ENCODE measurements around the gene SLC2A8.

SLC2A8 gene

DNA sequence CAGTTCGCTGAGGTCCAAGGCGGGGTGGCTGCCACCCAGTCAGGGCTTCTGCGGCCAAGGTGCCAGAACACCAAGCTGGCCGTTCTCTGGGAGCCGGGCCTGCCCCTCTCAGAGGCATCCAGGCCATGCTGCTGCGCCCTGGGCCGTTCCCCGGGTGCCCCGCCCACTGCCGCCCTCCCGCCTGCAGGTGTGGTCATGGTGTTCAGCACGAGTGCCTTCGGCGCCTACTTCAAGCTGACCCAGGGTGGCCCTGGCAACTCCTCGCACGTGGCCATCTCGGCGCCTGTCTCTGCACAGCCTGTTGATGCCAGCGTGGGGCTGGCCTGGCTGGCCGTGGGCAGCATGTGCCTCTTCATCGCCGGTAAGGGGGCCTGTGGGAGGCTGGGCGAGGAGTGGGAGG lies 7.7 kb downstream of the SLC2A8 start:
- no peak for DNase-seq

DNA sequence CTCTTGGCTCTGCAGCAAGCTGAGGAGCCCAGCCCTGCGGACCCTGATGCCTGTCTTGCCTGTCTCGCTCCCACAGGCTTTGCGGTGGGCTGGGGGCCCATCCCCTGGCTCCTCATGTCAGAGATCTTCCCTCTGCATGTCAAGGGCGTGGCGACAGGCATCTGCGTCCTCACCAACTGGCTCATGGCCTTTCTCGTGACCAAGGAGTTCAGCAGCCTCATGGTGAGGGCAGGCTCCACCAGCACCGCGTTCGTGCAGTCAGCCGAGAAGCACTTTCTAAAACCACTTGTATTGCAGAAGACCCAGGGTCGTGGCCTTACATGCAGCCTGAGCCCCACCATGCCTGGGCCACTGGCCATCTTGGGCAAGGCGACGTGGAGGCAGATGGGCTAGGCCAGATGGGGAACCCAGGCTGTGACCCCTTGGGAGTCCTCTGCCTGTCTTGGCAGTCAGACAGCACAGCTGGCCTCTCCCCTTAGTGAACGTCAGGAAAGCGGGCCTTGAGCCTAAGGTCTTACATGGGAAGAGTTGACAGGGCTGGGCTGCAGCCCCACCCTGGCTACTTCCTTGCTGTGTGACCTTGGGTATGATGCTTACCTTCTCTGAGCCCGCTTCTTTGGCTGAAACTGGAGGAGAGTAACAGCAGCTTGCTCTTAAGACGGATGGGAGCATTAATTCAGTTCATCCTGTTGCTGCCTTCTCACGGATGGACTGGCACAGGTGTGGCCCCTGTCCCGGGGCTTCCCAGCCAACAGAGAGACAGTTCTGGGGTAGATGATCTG lies 8.6 kb downstream of the SLC2A8 start:
- DNase-seq: no peak

DNA sequence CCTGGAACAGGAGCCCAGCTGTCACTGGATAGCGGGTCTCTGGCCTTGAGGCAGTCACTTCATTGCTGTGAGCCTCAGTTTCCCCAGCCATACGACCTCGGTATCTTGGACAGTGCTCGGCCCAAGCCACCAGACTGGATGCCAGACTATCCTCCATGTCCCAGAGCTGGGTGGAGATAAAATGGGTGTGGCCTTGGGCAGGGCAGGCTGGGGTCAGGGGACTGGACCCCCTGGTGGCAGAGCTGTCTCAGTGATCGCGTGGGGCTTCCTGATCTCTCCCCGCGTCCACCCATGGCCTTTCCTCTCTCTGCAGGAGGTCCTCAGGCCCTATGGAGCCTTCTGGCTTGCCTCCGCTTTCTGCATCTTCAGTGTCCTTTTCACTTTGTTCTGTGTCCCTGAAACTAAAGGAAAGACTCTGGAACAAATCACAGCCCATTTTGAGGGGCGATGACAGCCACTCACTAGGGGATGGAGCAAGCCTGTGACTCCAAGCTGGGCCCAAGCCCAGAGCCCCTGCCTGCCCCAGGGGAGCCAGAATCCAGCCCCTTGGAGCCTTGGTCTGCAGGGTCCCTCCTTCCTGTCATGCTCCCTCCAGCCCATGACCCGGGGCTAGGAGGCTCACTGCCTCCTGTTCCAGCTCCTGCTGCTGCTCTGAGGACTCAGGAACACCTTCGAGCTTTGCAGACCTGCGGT lies 10.0 kb downstream of the SLC2A8 start:
- no peak for DNase-seq

DNA sequence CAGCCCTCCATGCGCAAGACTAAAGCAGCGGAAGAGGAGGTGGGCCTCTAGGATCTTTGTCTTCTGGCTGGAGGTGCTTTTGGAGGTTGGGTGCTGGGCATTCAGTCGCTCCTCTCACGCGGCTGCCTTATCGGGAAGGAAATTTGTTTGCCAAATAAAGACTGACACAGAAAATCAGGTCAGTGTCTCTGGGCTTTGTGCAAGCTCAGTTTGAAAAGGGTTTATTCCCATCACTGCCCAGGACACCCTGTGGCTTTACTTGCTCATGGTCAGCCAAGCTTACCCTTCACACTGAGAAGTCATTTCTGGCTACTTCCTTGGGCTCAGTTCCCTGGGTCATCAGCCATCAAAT lies 10.5 kb downstream of the SLC2A8 start:
- DNase-seq: no peak

DNA sequence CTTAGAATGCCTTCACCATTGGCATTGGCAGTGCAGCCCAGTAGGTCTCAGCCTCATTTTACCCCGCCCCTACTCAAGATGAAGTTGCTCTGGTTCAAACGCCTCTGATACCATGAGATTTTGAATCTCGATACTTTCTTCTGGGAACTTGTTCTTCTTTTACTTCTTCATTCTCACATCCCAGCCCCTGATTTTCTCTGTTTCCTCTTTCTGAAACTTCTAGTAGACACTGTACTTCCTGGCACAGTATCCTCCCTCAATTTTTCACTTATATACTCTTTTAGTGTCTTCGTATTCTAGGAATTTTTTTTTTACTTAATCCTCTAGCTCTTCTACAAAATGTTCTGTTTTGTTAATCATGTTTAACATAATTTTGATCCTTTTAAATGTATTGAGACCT lies 14.2 kb downstream of the SLC2A8 start:
- DNase-seq: no peak

DNA sequence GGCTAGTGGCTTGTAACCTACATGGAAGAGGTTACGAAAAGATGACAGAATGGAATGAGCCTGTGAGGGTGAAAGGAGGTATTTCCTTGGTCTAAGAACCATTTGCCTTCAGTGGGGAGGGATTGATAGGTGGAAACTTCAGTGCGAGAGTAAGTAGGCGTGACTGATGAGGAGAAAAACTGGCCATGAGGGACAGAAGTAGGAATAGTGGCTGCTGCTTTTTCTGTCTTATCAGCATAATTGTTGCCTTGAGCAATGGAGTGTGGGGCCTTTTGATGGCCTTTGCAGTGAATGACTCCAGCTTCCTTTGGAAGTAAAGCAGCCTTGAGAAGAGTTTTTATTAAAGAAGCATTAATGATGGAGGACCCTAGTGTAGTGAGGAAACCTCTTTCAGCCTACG lies 18.2 kb downstream of the SLC2A8 start:
- DNase-seq: no peak

DNA sequence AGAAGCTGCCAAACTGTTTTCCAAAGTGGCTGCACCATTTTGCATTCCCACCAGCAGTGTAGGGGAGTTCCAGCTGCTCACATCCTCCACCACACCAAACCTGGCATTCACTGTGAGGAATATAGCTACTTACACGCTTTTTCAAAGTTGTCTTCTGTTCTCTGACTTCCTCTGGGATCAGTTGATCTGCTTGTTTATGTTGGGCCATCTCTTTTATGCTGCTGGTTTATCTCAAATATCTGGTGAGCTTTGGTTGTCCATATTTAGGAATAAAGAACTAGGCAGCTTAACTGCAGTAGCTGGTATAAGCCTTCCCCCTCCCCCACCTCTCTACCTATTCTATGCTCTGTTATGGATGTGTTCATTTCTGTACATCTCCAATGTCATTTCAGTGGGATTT lies 18.7 kb downstream of the SLC2A8 start:
- DNase-seq: no peak

DNA sequence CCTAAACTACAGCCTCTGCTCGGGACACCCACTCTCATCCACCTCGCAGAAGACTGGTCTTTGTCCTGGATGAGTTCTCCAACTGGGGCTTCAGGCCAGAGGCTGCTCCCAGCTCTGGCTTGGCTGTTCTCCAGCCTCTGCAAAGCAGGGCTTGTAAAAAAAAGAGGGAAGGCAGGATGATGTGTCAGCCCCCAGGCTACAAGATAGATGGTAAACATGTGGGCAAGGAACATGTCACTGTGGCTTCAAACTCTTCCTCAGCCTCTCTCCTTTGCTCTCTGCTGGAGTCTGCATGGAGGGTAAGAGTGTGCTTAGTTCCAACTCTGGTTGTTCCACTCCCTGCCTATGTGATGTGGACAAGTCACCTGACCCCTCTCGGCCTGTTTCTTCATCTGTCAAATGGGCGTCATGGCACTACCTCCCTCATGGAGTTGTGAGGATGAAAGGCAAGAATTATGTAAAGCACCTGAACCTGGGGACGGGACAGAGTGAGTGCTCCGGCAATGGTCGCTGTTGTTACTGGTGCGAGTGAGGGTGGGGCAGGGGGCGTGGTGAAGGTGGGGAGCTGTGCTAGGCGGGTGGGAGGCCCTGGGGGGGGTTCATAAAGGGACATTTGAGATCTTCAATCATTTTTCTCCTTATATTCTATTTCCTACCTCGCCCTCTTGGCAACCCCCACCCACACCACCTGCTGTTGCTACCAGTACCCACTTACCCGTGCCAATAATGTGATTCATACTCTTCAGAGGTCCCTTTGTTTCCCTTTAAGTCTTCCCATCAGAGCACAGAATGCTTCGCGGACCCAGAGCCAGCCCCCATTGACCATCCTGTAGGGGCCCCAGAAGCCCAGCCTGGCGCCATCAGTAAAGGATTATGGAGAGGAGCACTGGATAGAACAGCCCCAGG lies 20.4 kb downstream of the SLC2A8 start:
- DNase-seq: no peak

DNA sequence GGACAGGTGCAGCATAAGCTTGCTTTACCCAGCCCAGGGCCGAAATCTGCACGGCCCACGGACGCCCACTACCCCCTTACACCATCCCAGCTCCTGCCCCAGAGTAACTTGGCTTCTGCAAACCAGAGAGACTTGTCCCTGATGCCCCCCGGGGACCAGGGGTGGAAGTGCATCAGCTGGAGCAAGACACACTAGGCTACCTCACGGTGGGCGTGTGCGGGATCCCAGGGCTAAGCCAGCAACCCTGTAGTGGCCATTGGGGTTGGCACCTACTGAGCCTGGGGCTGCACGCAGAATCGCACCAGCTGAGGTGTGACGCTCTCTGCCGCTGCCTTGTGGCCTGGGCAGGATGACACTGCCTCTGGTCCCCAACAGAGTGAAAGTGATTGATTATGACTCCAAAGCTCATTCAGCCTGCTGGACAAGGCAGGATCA lies 21.1 kb downstream of the SLC2A8 start:
- peak; percentile 44 for DNase-seq

DNA sequence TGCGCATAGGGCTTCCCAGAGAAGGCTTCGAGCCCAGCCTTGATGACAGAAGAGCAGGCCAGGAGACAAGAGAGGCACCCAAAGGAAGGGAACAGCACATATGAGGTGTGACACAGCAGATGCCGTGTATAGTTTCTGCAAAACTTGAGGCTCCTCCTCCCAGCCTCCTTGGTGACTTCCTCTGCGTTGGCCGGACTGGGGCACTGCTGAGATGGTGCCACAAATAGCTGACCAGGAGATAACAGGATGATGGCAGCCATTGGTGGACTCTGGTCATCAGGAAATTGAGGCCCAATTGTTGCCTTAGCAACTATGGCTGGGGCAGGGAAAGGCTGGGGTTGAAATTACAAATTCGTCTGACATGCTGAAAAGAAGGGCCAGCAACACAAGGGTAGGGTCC lies 22.4 kb downstream of the SLC2A8 start:
- no peak for DNase-seq

DNA sequence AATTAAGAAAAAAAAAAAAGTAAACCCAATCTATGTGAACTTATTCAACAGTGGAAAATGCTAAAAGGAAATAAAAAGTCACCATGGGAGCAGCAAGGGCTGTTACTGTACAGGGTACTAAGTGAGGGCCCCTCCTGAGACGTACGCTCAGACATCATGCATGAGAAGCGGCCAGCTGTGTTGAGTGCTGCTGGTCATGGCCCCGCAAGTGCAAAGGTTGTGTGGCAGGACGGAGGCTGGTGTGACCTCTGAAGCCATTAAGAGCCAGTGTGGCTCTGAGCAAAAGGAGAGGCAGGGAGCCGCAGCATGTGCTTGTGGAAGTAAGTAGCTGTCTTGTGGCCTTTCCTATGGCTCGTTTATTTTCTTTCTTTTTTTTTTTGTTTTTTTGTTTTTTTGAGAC lies 24.1 kb downstream of the SLC2A8 start:
- DNase-seq: no peak

DNA sequence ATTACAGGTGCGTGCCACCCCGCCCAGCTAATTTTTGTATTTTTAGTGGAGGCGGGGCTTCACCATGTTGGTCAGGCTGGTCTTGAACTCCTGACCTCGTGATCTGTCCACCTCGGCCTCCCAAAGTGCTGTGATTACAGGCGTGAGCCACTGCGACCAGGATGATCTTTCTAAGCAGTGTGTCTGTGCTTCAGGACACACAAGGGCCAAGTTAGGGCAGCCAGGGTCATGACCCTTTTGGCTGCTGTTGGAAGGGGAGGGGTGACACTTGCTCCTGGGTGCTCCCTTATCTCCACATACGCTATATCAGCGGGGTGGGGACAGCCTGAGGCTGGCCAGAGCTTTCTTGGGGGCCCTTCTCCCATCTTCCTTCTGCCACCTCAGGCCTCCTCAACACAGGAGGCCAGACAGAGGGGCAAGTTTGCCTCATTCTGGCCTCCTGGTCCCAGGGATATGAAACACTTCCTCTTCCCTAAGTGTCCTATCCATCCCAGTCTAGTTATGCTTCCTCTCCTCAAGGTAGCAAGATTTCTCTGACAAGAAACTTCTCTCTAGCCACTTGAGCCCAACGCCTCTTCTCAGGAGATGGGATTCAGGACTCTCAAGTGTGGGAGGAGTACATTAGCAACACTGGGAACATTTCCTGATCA lies 25.3 kb downstream of the SLC2A8 start:
- no peak for DNase-seq

DNA sequence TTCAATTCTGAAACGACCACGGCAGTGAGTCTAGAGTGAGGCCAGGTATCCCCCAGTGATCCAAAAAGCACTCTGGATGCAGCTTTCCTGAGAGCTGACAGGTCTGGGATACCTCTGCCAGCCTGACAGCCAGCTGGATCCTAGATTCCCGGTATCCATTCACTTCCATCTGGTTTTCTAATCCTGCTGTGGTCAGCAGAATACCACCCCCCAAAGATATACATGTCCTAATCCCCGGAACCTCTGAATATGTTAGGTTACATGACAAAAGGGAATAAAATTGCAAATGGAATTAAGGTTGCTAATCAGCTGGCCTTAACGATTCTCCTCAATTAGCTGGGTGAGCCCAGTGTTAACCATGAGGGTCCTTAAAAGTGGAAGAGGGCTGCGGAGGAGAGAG lies 25.8 kb downstream of the SLC2A8 start:
- no peak for DNase-seq

DNA sequence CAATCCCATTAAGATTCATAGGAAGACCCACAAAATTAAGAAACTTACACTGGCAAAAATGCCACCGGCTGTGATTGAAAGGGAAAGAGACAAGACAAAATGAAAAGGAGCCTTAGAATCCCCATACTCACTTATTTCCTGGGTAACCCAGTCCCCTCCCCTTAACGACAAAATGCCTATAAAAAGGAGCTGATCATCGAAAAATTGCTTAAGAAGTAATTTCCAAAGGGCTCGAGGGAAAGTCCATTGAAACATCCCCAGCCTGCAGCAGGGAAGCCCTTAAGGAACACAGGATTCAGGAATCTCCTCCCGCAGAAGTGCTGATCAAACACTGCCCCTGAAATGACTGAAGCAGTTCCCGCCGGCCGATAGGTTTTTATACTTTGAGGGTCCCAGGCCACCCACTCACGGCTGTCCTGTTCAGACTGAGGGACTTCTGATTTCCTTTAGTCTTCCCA lies 26.5 kb downstream of the SLC2A8 start:
- no peak for DNase-seq

DNA sequence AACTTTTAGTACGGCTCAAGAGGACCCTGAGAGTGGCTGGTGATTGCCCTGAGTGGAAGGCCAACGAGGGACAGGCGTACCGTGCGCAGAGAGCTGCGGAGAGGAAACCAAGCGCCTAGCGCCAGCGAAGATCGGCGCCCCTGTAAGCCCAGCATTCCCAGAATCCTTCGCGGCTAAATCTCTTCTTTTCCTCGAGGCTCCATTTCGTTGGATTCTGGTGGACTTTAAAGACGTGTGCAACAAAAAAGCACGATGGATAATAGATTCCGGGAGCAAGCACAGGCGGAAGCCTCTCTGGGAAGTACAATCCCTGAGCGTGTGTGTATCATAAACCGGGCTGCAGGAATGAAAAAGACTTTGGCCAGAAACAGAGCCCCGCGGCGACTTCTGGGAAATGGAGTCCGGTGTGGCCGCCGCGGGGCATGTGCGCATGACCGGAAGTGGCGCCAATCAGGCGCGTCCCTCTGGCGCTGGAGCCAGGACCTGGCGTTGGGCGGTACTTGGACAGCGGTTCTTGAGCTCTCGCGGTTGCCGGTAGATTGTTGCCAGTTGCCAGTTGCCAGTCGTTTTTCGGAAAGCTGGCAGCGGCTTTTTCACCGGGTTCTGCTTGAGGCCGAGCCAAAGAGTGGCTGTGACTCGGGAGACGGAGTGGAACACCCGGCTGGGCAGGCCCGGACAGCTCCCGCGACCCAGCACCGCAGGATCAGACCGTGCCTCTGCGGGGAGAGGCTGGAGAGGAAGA lies 27.1 kb downstream of the SLC2A8 start, which contains the start of gene ZNF79:
Gene ZNF79, plus strand, starts transcription at position 449 of the 742 bp plus-strand sequence. CDS start 406 bp downstream, outside the sequence.
- peak; percentile 90 for DNase-seq

DNA sequence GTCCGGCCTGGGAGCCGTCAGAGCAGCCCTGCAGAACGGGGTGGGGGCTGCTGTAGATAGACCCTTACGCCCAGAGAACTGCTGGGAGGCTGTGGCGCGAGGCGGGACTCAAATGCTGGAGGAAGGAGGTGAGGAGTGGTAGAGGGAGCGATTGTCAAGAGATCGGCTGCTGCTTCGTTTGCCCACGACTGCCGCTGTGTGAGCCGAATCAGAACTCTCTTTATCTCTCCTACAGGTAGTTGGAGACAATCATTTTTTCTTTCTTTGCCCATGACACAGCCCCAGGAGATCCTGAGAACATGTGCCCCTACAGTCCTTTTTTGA lies 27.7 kb downstream of the SLC2A8 start:
- peak; percentile 32 for DNase-seq

DNA sequence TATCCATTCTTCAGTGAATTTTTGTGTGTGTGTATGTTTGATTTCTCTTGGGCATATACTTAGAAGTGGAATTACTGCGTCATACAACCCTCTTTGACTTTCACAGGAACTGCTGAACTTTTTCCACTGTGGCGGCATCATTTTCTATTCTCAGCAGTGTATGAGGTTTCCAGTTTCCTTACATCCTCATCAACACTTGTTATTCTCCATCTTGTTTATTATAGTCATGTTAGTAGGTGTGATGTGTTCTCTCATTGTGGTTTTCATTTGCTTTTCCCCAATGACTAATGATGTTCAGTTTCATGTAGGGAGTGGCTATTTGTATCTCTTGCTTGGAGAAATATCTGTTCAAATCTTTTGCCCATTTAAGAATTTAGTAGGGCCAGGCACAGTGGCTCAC lies 29.8 kb downstream of the SLC2A8 start:
- no peak for DNase-seq

DNA sequence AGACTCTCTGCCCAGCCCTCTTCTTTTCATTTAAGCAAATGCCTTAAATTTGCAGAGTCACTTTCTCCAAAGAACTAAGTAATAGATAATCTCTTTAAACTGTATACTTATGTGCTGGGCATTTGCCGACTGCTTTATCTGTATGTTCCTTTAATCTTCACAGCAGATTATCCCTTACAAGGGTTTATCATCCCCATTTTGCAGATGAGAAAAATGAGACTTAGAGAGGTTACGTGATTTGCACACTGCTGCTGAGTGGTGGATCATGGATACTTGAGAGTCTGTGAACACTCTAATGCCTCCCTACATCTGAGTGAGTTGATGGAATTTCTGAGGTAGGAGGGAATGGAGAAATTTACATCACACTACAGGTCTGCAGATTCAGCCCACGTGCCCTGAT lies 31.4 kb downstream of the SLC2A8 start:
- DNase-seq: no peak

DNA sequence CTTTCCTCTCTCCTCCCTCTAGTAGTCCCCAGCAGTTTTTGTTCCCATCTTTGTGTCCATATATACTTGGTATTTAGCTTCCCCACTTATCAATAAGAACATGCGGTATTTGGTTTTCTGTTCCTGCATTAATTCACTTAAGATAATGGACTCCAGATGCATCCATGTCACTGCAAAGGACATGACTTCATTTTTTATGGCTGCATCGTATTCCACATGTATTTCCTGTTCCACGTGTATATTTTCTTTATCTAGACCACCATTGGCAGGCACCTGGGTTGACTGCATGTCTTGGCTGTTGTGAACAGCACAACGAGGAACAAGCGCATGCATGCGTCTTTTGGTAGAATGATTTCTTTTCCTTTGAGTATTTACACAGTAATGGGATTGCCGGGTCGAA lies 33.4 kb downstream of the SLC2A8 start:
- DNase-seq: no peak

DNA sequence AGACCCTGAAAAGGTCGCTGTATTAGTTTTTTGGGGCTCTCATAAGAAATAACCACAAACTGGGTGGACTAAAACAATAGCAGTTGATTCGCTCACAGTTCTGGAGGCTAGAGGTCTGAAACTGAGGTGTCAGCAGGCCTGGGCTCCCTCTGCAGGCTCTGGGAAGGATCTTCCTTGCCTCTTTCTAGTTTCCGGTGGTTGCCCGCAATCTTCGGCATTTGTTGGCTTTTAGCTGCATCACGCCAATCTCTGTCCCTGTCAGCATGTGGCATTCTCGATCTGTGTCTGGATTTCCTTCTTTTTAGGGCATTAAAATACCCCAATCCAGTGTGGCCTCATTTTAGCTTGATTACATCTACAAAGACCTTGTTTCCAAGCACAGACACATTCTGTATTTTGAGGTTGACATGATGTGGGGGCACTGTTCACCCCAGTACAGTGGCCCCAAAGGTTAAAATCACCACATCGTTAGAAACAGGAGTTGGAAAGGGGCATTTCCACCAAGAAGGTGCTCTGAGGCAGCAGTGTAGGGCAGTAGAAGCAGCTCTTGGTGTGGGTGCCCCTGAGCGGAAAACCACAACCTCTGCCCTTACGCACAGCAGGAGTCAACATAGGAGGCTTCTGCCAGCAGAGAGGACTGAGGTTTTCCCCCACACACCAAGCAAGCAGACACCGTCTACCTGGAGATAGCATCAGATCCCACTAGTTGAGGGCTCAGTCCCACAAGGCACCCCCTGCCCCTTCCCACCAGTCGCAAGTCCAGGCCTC lies 40.7 kb downstream of the SLC2A8 start:
- DNase-seq: peak; percentile 46

DNA sequence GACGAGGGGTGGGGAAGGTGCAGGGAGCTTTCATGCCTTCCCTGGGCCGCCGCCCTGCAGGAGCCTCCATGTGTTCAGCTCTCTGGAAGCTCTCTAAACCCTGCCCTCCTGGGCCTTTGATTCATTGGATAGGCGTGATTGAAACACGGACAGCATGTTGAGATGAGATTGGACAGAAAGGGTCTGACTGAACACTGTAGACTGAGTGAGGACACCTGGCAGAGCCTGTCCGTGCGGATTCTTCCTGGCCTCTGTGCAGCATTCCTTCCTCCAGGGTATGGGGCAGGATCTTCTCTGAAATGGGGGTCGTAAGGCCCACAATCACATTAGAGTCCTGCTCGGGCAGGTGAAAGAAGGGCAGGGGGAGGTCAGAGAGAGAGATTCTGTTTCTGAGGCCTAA lies 41.4 kb downstream of the SLC2A8 start:
- DNase-seq: no peak

Measured in CD4-positive, alpha-beta T cell treated with Interleukin-21 for 1 hour (primary cell).